Coronary artery (tissue), 2 donors: Measurements from ENCODE around the gene WDR35.
A peak's percentile ranks its signal among the peaks of the same experiment; 100 is the strongest.

ENCODE experiments used
- DNase-seq: peaks from one replicate; pipeline ENCODE4 v3.0.0-alpha.2; 2017; ENCODE audit warnings: low spot score
- H3K27ac ChIP-seq, 2 donors: fragments of 200-600 bp; sonication (generic); one replicate each; pipeline ENCODE4 v1.5.1; 2016 to 2019
- H3K4me3 ChIP-seq: fragments of 200-600 bp; sonication (generic); 2 replicates; pipeline ENCODE4 v1.5.1; 2016; ENCODE audit warnings: mild to moderate bottlenecking, moderate library complexity
- CTCF ChIP-seq: fragments of 200-600 bp; sonication (generic); IDR thresholded peaks from one replicate; pipeline ENCODE4 v1.5.1; 2019; ENCODE audit warnings: antibody characterized with exemption

Gene WDR35

GRCh38 chr2:19989667-19990415 is at the start of gene WDR35:
WDR35 (minus strand) TSS chr2:19990105; CDS start chr2:19990015, 90 bp downstream.
- DNase-seq: peak; percentile 88
- no peak for TF ChIP-seq CTCF
- Histone ChIP-seq H3K4me3 (peak within 1 kb of the TSS; percentile 81), H3K27ac (peak within 1 kb of the TSS; percentile 48 to 59)

GRCh38 chr2:20037660-20038059 is 47.8 kb upstream of the WDR35 start:
- no peak for DNase-seq
- no peak for TF ChIP-seq CTCF

GRCh38 chr2:20035955-20036666 is 46.2 kb upstream of the WDR35 start:
- no peak overlapping the region for H3K27ac ChIP-seq
- TF ChIP-seq CTCF: no peak
- no peak for DNase-seq

More at GRCh38 chr2:20037660-20038059, 47.8 kb upstream of the WDR35 start:
- Histone ChIP-seq H3K27ac (no peak overlapping the region), H3K4me3 (no peak overlapping the region)

GRCh38 chr2:20034821-20035220 is 44.9 kb upstream of the WDR35 start:
- TF ChIP-seq CTCF: no peak
- DNase-seq: no peak
- H3K27ac ChIP-seq: no peak overlapping the region

More at GRCh38 chr2:20035955-20036666, 46.2 kb upstream of the WDR35 start:
- no peak overlapping the region for H3K4me3 ChIP-seq

GRCh38 chr2:20034218-20034617 is 44.3 kb upstream of the WDR35 start:
- TF ChIP-seq CTCF: no peak
- Histone ChIP-seq H3K4me3 (no peak overlapping the region), H3K27ac (no peak overlapping the region)
- DNase-seq: no peak

More at GRCh38 chr2:20034821-20035220, 44.9 kb upstream of the WDR35 start:
- H3K4me3 ChIP-seq: no peak overlapping the region

- no peak overlapping the region for H3K4me3 ChIP-seq
- TF ChIP-seq CTCF: no peak
- no peak for DNase-seq
- H3K27ac ChIP-seq: no peak overlapping the region
These were observed 43.4 kb upstream of the WDR35 start for GRCh38 chr2:20033322-20033721.

- Histone ChIP-seq H3K27ac (no peak overlapping the region), H3K4me3 (no peak overlapping the region)
- DNase-seq: no peak
- TF ChIP-seq CTCF: no peak
These were observed 40.3 kb upstream of the WDR35 start for GRCh38 chr2:20030224-20030623.
